ENCODE results near the gene SND1.

- TF ChIP-seq CTCF (conservative IDR thresholded peaks at IDR 0.05 in 1 of 2, IDR thresholded peaks at IDR 0.05 in 1 of 2; ENCODE audit: extremely low read depth in 1 of 2, insufficient read depth in 1 of 2, low read depth in 1 of 2, low read length in 2 of 2), result no peak
- no peak for TF ChIP-seq EZH2 (IDR thresholded peaks at IDR 0.05; ENCODE audit: borderline replicate concordance, low read length)
Measured at GRCh38 chr7:127983804-127984332, 331.9 kb downstream of the SND1 start.

Measured in mammary epithelial cell (primary cell).